Tibial nerve (tissue), 4 donors: ENCODE results near the gene POLR2F. TPM values are rescaled to one million over a fixed set of nuclear protein-coding genes. Genes with fewer than 3 reads are reported as not detected.

Experiments
- DNase-seq, 2 donors: peaks; one replicate each; pipeline ENCODE4 v3.0.0-alpha.2; 2019; ENCODE audit warnings: low spot score in 2 of 2
- H3K27ac ChIP-seq, 4 donors: fragments of 200-600 bp; sonication (generic) in 3 of 4; one replicate each; pipeline ENCODE4 v1.5.1; 2017 to 2019; ENCODE audit warnings: mild to moderate bottlenecking in 1 of 4
- H3K27me3 ChIP-seq, 2 donors: fragments of 200-600 bp; sonication (generic) in 1 of 2; one replicate each; pipeline versions ENCODE4 v1.5.1 to v1.6.0; 2017 to 2019
- H3K36me3 ChIP-seq, 3 donors: fragments of 200-600 bp; sonication (generic); one replicate each; pipeline ENCODE4 v1.5.1; 2018 to 2019
- H3K4me1 ChIP-seq, 4 donors: fragments of 200-600 bp; sonication (generic) in 3 of 4; one replicate each; pipeline ENCODE4 v1.5.1; 2017 to 2019
- H3K4me3 ChIP-seq, 4 donors: fragments of 200-600 bp; sonication (generic) in 3 of 4; one replicate each; pipeline ENCODE4 v1.5.1; 2017 to 2019; ENCODE audit warnings: mild to moderate bottlenecking in 1 of 4, moderate library complexity in 1 of 4
- H3K9me3 ChIP-seq, 4 donors: fragments of 200-600 bp; sonication (generic) in 3 of 4; one replicate each; pipeline ENCODE4 v1.5.1; 2017 to 2019
- EP300 ChIP-seq, 2 donors: sonication (generic); formaldehyde crosslinking; IDR thresholded peaks; one replicate each; pipeline ENCODE4 v1.6.1; 2017; ENCODE audit warnings: antibody characterized with exemption in 2 of 2, mild to moderate bottlenecking in 1 of 2
- POLR2A ChIP-seq, 2 donors: fragments of 450-650 bp; IDR thresholded peaks; one replicate each; pipeline ENCODE4 v1.6.1; 2017; ENCODE audit warnings: antibody characterized with exemption in 2 of 2, mild to moderate bottlenecking in 2 of 2, moderate library complexity in 2 of 2
- WGBS, 2 donors: methylation state at CpG; one replicate each; pipeline ENCODE4 v1.1.5; 2018; 5-methylcytosine and 5-hydroxymethylcytosine counted together
- total RNA-seq, 4 donors: library from RNA; depleted of rRNA; stranded (reverse); fragments of >200 nt; gene quantifications; one replicate each; pipeline ENCODE4 v1.1.0, GENCODE V29; 2016
- TF ChIP-seq, protein P1 (sequence below), 5 experiments: fragments of 200-600 bp in 3 of 5; fragments of 450-650 bp in 2 of 5; sonication (generic) in 3 of 5; IDR thresholded peaks; one replicate each; pipeline ENCODE4 v1.5.1; 2016 to 2019; ENCODE audit warnings: antibody characterized with exemption in 5 of 5, mild to moderate bottlenecking in 3 of 5, moderate library complexity in 2 of 5

POLR2F gene
- total RNA-seq, 4 donors from 2014 or later, result 54.7 to 181 (median 120) TPM

DNA sequence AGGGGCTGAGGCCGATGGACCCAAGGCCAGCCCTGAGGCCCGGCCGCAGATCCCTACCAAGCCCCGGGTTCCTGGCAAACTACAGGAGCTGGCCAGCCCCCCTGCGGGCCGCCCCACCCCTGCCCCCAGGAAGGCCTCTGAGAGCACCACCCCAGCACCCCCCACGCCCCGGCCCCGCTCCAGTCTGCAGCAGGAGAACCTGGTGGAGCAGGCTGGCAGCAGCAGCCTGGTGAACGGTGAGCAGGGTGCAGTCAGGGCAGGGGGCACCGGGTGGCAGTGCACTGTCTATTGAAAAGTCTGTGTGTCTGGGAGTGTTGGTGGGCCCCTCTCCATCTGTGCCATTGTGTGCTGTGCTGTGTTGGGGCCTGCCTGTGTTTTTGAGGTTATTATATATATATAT is 31.3 kb upstream of the POLR2F start:
- no peak overlapping the region for H3K27ac ChIP-seq
- no peak for DNase-seq
- TF ChIP-seq EP300 (IDR thresholded peaks at IDR 0.05) (no peak), POLR2A (IDR thresholded peaks at IDR 0.05) (no peak)
- TF ChIP-seq, protein P1, sequence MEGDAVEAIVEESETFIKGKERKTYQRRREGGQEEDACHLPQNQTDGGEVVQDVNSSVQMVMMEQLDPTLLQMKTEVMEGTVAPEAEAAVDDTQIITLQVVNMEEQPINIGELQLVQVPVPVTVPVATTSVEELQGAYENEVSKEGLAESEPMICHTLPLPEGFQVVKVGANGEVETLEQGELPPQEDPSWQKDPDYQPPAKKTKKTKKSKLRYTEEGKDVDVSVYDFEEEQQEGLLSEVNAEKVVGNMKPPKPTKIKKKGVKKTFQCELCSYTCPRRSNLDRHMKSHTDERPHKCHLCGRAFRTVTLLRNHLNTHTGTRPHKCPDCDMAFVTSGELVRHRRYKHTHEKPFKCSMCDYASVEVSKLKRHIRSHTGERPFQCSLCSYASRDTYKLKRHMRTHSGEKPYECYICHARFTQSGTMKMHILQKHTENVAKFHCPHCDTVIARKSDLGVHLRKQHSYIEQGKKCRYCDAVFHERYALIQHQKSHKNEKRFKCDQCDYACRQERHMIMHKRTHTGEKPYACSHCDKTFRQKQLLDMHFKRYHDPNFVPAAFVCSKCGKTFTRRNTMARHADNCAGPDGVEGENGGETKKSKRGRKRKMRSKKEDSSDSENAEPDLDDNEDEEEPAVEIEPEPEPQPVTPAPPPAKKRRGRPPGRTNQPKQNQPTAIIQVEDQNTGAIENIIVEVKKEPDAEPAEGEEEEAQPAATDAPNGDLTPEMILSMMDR (IDR thresholded peaks at IDR 0.05), result no peak
- H3K9me3 ChIP-seq, result no peaks in the 10 kb centered on the region
- H3K4me1 ChIP-seq, result no peaks in the 10 kb centered on the region
- H3K27me3 ChIP-seq, result no peaks in the 10 kb centered on the region
- no peak overlapping the region for H3K4me3 ChIP-seq
- WGBS, 2 donors, result 66 to 81% methylated on average over 3 to 6 of the region's 11 CpGs
- H3K36me3 ChIP-seq, result peaks cover 2 to 95% (median 14%) of the 10 kb centered on the region in 3 donors

DNA sequence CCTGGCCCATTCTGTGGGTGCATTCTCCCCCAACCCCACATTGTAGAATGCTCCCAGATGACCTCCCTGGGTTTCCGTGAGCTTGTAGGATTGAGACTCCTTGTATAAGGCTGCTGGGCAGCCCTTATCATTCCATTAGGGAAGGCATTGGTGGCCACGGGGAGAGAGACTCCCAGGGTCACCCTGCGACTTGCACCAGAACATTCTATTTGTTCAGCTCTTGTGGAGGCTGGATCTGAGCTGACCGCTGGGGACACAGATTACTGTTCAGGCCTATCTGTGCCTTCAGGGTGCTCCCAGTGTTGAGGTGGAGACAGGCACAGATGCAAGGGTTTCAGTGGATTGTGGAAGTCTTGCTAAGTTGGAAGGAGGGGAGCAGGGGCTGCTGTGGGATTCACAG is 29.6 kb upstream of the POLR2F start:
- Histone ChIP-seq H3K27ac (no peak overlapping the region), H3K27me3 (no peaks in the 10 kb centered on the region), H3K4me1 (no peaks in the 10 kb centered on the region), H3K36me3 (peaks cover 2 to 95% (median 9%) of the 10 kb centered on the region in 3 donors), H3K4me3 (no peak overlapping the region), H3K9me3 (no peaks in the 10 kb centered on the region)
- 67 to 87% methylated on average over 1 to 2 of the region's 4 CpGs for WGBS, 2 donors
- no peak for TF ChIP-seq POLR2A (IDR thresholded peaks at IDR 0.05)
- TF ChIP-seq, protein P1 (IDR thresholded peaks at IDR 0.05), result no peak
- TF ChIP-seq EP300 (IDR thresholded peaks at IDR 0.05), result no peak
- DNase-seq, result no peak

DNA sequence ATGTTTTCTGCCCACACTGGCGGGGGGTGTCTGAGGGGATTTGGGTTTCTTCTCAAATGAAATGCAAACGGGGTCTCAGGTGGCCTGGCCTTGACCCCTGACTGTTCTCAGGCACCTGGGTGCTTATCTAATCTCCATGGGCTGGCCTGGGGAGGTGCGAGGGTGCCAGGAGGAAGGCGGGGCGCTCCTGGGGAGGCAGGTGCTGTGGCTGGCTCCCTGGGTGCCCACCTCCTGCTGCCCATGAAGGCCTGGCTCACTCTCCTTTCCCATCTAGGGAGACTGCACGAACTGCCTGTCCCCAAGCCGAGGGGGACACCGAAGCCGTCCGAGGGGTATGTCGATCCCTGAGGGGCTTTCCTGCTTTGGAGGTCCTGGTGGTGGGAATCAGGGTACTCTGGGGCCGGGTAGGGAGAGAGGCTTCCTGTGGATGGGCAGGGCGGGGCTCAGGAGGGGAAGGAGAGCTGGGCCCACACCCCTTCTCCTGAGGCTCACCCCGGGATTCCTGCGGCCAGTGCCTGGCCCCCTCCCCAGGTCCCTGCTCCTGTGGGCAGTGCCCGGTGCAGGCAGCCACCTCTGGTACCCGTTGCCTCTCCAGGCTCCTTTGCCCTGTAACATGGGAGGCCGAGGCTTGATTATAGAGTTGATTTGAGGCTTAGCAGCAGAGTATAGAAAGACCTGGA is 29.0 kb upstream of the POLR2F start:
- Histone ChIP-seq H3K27ac (no peak overlapping the region), H3K4me3 (no peak overlapping the region), H3K9me3 (no peaks in the 10 kb centered on the region), H3K4me1 (no peaks in the 10 kb centered on the region), H3K27me3 (no peaks in the 10 kb centered on the region), H3K36me3 (peaks cover 0 to 97% (median 9%) of the 10 kb centered on the region in 3 donors)
- WGBS, 2 donors, result 90 to 93% methylated on average over 15 to 18 of the region's 18 CpGs
- TF ChIP-seq, protein P1 (IDR thresholded peaks at IDR 0.05), result no peak
- TF ChIP-seq POLR2A (IDR thresholded peaks at IDR 0.05) (no peak), EP300 (IDR thresholded peaks at IDR 0.05) (no peak)
- no peak for DNase-seq

DNA sequence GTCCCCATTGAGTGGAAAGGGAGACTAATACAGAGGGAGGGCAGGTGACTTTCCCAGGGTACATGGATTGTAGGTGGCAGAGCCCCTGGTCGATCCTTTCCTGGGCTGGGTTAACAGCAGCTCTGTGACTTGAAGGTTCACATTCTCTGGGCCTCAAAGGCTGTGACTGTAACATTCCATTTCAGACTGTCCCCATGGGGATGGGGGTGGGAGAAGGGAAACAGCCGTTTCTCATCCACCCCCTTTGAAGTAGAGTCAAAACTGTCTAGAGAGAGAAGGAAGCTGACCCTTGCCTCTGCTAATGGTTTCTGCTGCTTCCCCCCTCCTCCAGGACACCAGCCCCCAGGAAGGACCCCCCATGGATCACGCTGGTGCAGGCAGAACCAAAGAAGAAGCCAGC is 28.2 kb upstream of the POLR2F start:
- Histone ChIP-seq H3K9me3 (no peaks in the 10 kb centered on the region), H3K27me3 (no peaks in the 10 kb centered on the region), H3K4me3 (no peak overlapping the region), H3K36me3 (peaks cover 0 to 96% (median 9%) of the 10 kb centered on the region in 3 donors), H3K4me1 (peaks cover 0 to 3% (median 0%) of the 10 kb centered on the region in 4 donors), H3K27ac (no peak overlapping the region)
- no peak for DNase-seq
- WGBS, 2 donors, result 52 to 53% methylated on average over 3 of the region's 3 CpGs
- TF ChIP-seq EP300 (IDR thresholded peaks at IDR 0.05), result no peak
- TF ChIP-seq, protein P1 (IDR thresholded peaks at IDR 0.05), result no peak
- TF ChIP-seq POLR2A (IDR thresholded peaks at IDR 0.05), result no peak

DNA sequence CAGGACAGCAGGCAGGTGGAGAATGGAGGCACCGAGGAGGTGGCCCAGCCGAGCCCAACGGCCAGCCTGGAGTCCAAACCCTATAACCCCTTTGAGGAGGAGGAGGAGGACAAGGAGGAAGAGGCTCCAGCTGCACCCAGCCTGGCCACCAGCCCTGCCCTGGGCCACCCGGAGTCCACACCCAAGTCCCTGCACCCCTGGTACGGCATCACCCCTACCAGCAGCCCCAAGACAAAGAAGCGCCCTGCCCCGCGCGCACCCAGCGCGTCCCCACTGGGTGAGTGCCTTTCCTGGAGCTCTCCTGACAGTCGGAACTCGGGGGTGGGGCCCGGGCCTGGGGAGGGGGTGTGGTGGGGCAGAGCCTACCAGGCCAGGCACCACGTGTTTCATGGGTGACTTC is 27.7 kb upstream of the POLR2F start:
- Histone ChIP-seq H3K27me3 (no peaks in the 10 kb centered on the region), H3K4me1 (peaks cover 0 to 7% (median 0%) of the 10 kb centered on the region in 4 donors), H3K4me3 (no peak overlapping the region), H3K27ac (no peak overlapping the region), H3K9me3 (no peaks in the 10 kb centered on the region), H3K36me3 (peaks cover 0 to 96% (median 9%) of the 10 kb centered on the region in 3 donors)
- no peak for TF ChIP-seq POLR2A (IDR thresholded peaks at IDR 0.05)
- TF ChIP-seq EP300 (IDR thresholded peaks at IDR 0.05), result no peak
- TF ChIP-seq, protein P1 (IDR thresholded peaks at IDR 0.05), result no peak
- DNase-seq, result no peak
- WGBS, 2 donors, result 70 to 85% methylated on average over 3 to 15 of the region's 15 CpGs
